Measurements from ENCODE around the gene PPP2R2D.

GRCh38 chr10:131870831-131871672 is 29.8 kb upstream of the PPP2R2D start:
- TF ChIP-seq CTCF (IDR thresholded peaks at IDR 0.05 in 4 of 5, conservative IDR thresholded peaks at IDR 0.05 in 1 of 5) (no peak), POLR2A (IDR thresholded peaks at IDR 0.05) (no peak)

All from gastrocnemius medialis (tissue), 4 donors.